SK-N-SH (cell line): ENCODE results near the gene LSM14A. TPM values are rescaled to one million over a fixed set of nuclear protein-coding genes. Genes with fewer than 3 reads are reported as not detected.

Source experiments
- CTCF ChIA-PET: fragments of 300-600, 350-600 bp; formaldehyde crosslinking; extraction: SDS; loops from one replicate; lab custom pipeline; 2021; lab: Yijun Ruan, JAX
- POLR2A ChIA-PET: fragments of 350-600 bp; sonication (Branson Sonifier 250); formaldehyde crosslinking; extraction: SDS; loops from one replicate; lab custom pipeline; 2020; ENCODE audit warnings: antibody characterized with exemption, inconsistent platforms; lab: Yijun Ruan, JAX
- DNase-seq: peaks from one replicate; pipeline ENCODE4 v3.0.0; 2012
- H2AFZ ChIP-seq: fragments of 200-600 bp; sonication (generic); 2 replicates; pipeline ENCODE4 v1.8.1; 2016; ENCODE audit warnings: antibody characterized with exemption, mild to moderate bottlenecking, low read depth
- H3F3A ChIP-seq: fragments of 200-600 bp; sonication (generic); replicated peaks from 2 replicates; pipeline ENCODE3; 2016; ENCODE audit warnings: antibody characterized with exemption, mild to moderate bottlenecking; ENCODE audit not compliant: insufficient read depth
- H3K27ac ChIP-seq, 2 experiments: fragments of 200-500 bp in 1 of 2; fragments of 200-600 bp in 1 of 2; sonication (Bioruptor generic) in 1 of 2; sonication (generic), shearing (Covaris generic) in 1 of 2; 2 replicates each; pipeline versions ENCODE4 v1.5.1 to v1.6.1; 2014 to 2016; ENCODE audit warnings: low read depth in 2 of 2, inconsistent platforms in 1 of 2, low read length in 1 of 2, mild to moderate bottlenecking in 1 of 2, mixed read lengths in 1 of 2
- H3K27me3 ChIP-seq: fragments of 200-600 bp; sonication (generic), shearing (Covaris generic); 2 replicates; pipeline ENCODE4 v1.6.1; 2016; ENCODE audit warnings: mixed run types; ENCODE audit not compliant: insufficient read depth
- H3K36me3 ChIP-seq, 2 experiments: fragments of 200-500 bp in 1 of 2; fragments of 200-600 bp in 1 of 2; sonication (Bioruptor generic) in 1 of 2; sonication (generic) in 1 of 2; replicated peaks in 1 of 2; 2 replicates each; pipeline versions ENCODE3 to v1.5.1; 2014 to 2016; ENCODE audit warnings: low read length in 1 of 2, mild to moderate bottlenecking in 1 of 2; ENCODE audit not compliant: insufficient read depth in 2 of 2, control insufficient read depth in 1 of 2
- H3K4me1 ChIP-seq, 2 experiments: fragments of 200-500 bp in 1 of 2; fragments of 200-600 bp in 1 of 2; sonication (Bioruptor generic) in 1 of 2; sonication (generic), shearing (Covaris generic) in 1 of 2; 2 replicates each; pipeline versions ENCODE4 v1.5.1 to v1.6.1; 2014 to 2016; ENCODE audit warnings: low read depth in 1 of 2, low read length in 1 of 2, mixed run types in 1 of 2; ENCODE audit not compliant: insufficient read depth in 2 of 2, control insufficient read depth in 1 of 2
- H3K4me2 ChIP-seq: fragments of 200-600 bp; sonication (generic), shearing (Covaris generic); 2 replicates; pipeline ENCODE4 v1.6.1; 2017; ENCODE audit warnings: mixed run types
- H3K4me3 ChIP-seq, 2 experiments: fragments of 200-500 bp in 1 of 2; fragments of 200-600 bp in 1 of 2; sonication (Bioruptor generic) in 1 of 2; sonication (generic), shearing (Covaris generic) in 1 of 2; 2 replicates each; pipeline versions ENCODE4 v1.5.1 to v1.8.1; 2014 to 2016; ENCODE audit warnings: low read depth in 2 of 2, inconsistent platforms in 1 of 2, low read length in 1 of 2, mild to moderate bottlenecking in 1 of 2, mixed read lengths in 1 of 2, moderate library complexity in 1 of 2
- H3K79me2 ChIP-seq: fragments of 200-600 bp; sonication (generic); 2 replicates; pipeline ENCODE4 v1.8.1; 2017; ENCODE audit warnings: mild to moderate bottlenecking; ENCODE audit not compliant: insufficient read depth
- H3K9ac ChIP-seq: fragments of 200-600 bp; sonication (generic); 2 replicates; pipeline ENCODE4 v1.6.1; 2017; ENCODE audit warnings: mixed run types
- H3K9me2 ChIP-seq: fragments of 200-600 bp; sonication (generic); 2 replicates; pipeline ENCODE4 v1.6.1; 2017; ENCODE audit warnings: mixed run types
- H3K9me3 ChIP-seq: fragments of 200-600 bp; sonication (generic); 2 replicates; pipeline ENCODE4 v1.6.1; 2017; ENCODE audit warnings: mixed run types, mild to moderate bottlenecking, moderate library complexity
- H4K20me1 ChIP-seq: fragments of 200-600 bp; sonication (generic); 2 replicates; pipeline ENCODE4 v1.6.1; 2017; ENCODE audit warnings: mild to moderate bottlenecking, mixed run types; ENCODE audit not compliant: insufficient read depth
- FOSL2 ChIP-seq: IDR thresholded peaks from 2 replicates; pipeline ENCODE4 v1.4.0; 2012; ENCODE audit warnings: low read depth, mild to moderate bottlenecking, moderate library complexity, borderline replicate concordance
- FOXJ3 ChIP-seq: sonication (generic); formaldehyde crosslinking; IDR thresholded peaks from 2 replicates; pipeline ENCODE4 v1.5.1; 2020; ENCODE audit warnings: mild to moderate bottlenecking, missing genetic modification reagents
- FOXM1 ChIP-seq: IDR thresholded peaks from 2 replicates; pipeline ENCODE4 v1.4.0; 2012; ENCODE audit warnings: low read depth, mild to moderate bottlenecking
- JUND ChIP-seq: IDR thresholded peaks from 2 replicates; pipeline ENCODE4 v1.4.0; 2012
- MEF2A ChIP-seq: IDR thresholded peaks from 2 replicates; pipeline ENCODE4 v1.4.0; 2012; ENCODE audit warnings: low read depth, borderline replicate concordance
- NFIC ChIP-seq: IDR thresholded peaks from 2 replicates; pipeline ENCODE4 v1.4.0; 2012; ENCODE audit warnings: borderline replicate concordance
- PBX3 ChIP-seq: IDR thresholded peaks from 2 replicates; pipeline ENCODE4; 2012
- RCOR1 ChIP-seq: fragments of 150-350 bp; IDR thresholded peaks from 2 replicates; pipeline ENCODE4 v1.6.1; 2017; ENCODE audit warnings: antibody characterized with exemption, low read length
- RXRA ChIP-seq: IDR thresholded peaks from 2 replicates; pipeline ENCODE4 v1.4.0; 2012; ENCODE audit warnings: low read depth, mild to moderate bottlenecking, borderline replicate concordance
- SMC3 ChIP-seq: IDR thresholded peaks from 2 replicates; pipeline ENCODE4 v1.6.1; 2012; ENCODE audit warnings: low read depth, low read length, improper control_type of control experiment
- TCF12 ChIP-seq: IDR thresholded peaks from 2 replicates; pipeline ENCODE4 v1.4.0; 2012
- USF1 ChIP-seq: IDR thresholded peaks from 2 replicates; pipeline ENCODE4 v1.4.0; 2012; ENCODE audit warnings: low read depth, borderline replicate concordance
- YY1 ChIP-seq: IDR thresholded peaks from 2 replicates; pipeline ENCODE4 v1.4.0; 2012; ENCODE audit warnings: low read depth, mild to moderate bottlenecking
- ZBTB33 ChIP-seq: IDR thresholded peaks from 2 replicates; pipeline ENCODE4 v1.4.0; 2012; ENCODE audit warnings: low read depth, borderline replicate concordance
- WGBS: methylation state at CpG from one replicate; pipeline ENCODE4 v1.1.6; 2017; ENCODE audit warnings: low lambda C conversion rate; 5-methylcytosine and 5-hydroxymethylcytosine counted together
- polyA plus RNA-seq, 3 experiments: library from polyadenylated mRNA; depleted of rRNA; stranded (reverse); fragments of >200 nt; gene quantifications; 2 replicates each; pipeline ENCODE4 v1.2.3, GENCODE V29; 2012

Gene LSM14A
- polyA plus RNA-seq, 1 of the 3 experiments (the other 2 are of a cell fraction) = 87.7 TPM

- POLR2A ChIA-PET = no interaction called here
- peaks cover 6 to 27% of the 10 kb centered on the region in 2 experiments for H3K4me1 ChIP-seq
- no peak overlapping the region for H3K9ac ChIP-seq
- peaks cover 36% of the 10 kb centered on the region for H3K79me2 ChIP-seq
- no peak overlapping the region for H3K4me2 ChIP-seq
- H3K9me2 ChIP-seq = no peaks in the 10 kb centered on the region
- DNase-seq = no peak
- no peak overlapping the region for H2AFZ ChIP-seq
- CTCF ChIA-PET = interaction anchor here (0.5 to 1.2 kb wide), 3 partner anchors 10 to 444 kb away, joined by 3 to 5 read pairs (median 3); partner anchors contain the start of gene LSM14A
- H3K9me3 ChIP-seq = no peaks in the 10 kb centered on the region
- WGBS = 92% methylated on average over 1 of the region's 1 CpG
- peaks cover 30% of the 10 kb centered on the region for H3F3A ChIP-seq
- TF ChIP-seq ZBTB33 (no peak), MEF2A (no peak), USF1 (no peak), FOXJ3 (CRISPR knock-in tag) (no peak), RXRA (no peak), RCOR1 (no peak), YY1 (no peak)
- H4K20me1 ChIP-seq = peaks cover 98% of the 10 kb centered on the region
- no peaks in the 10 kb centered on the region for H3K27me3 ChIP-seq
- H3K36me3 ChIP-seq = peaks cover 75 to 76% of the 10 kb centered on the region in 2 experiments
- H3K4me3 ChIP-seq = no peak overlapping the region
- no peak overlapping the region for H3K27ac ChIP-seq
Measured at GRCh38 chr19:34222386-34222785, 50.1 kb downstream of the LSM14A start.

- Histone ChIP-seq H3K36me3 (peaks cover 88 to 91% of the 10 kb centered on the region in 2 experiments), H3K4me2 (no peak overlapping the region)
Measured at GRCh38 chr19:34224996-34225658, 52.8 kb downstream of the LSM14A start.

More at GRCh38 chr19:34224996-34225658, 52.8 kb downstream of the LSM14A start:
- DNase-seq = no peak
- peaks cover 33% of the 10 kb centered on the region for H3K79me2 ChIP-seq
- TF ChIP-seq PBX3 (peak; percentile 56), JUND (peak; percentile 57), TCF12 (peak; percentile 44; the same call in 1 of the 2 replicates), SMC3 (no peak), FOXM1 (no peak), NFIC (peak; percentile 39; the same call in 1 of the 2 replicates), FOSL2 (peak; percentile 54; the same call in 1 of the 2 replicates)
- no peak overlapping the region for H3K4me3 ChIP-seq
- peaks cover 28% of the 10 kb centered on the region for H3F3A ChIP-seq
- peaks cover 0 to 20% of the 10 kb centered on the region in 2 experiments; a peak in 2 of 4 replicates for H3K4me1 ChIP-seq
- no peak overlapping the region for H2AFZ ChIP-seq
- CTCF ChIA-PET = interaction anchor here (0.7 to 1.6 kb wide), 5 partner anchors 14 to 447 kb away, joined by 3 to 4 read pairs (median 3); no protein-coding TSS in a partner anchor
- 94% methylated on average over 2 of the region's 2 CpGs for WGBS
- peaks cover 91% of the 10 kb centered on the region for H4K20me1 ChIP-seq
- no peak overlapping the region for H3K9ac ChIP-seq
- POLR2A ChIA-PET = no interaction called here
- no peaks in the 10 kb centered on the region for H3K27me3 ChIP-seq
- no peaks in the 10 kb centered on the region for H3K9me2 ChIP-seq
- H3K9me3 ChIP-seq = no peaks in the 10 kb centered on the region
- peak overlapping the region in 1 of 2 experiments; percentile 37; a peak in 1 of 4 replicates for H3K27ac ChIP-seq
